HG03378 (cell line): ENCODE results near the gene SBF2.
"Not testable (repeated sequence)": the region's sequence is repeated elsewhere in the genome, so short reads cannot be mapped to it uniquely, and the experiment has no call there.

Experiments used
- ATAC-seq: cut with Tn5 transposase; IDR thresholded peaks from one replicate; pipeline ENCODE4 v1.9.1; 2021; ENCODE audit warnings: mild to moderate bottlenecking, moderate library complexity; ENCODE audit not compliant: unreplicated experiment

The SBF2 gene

GRCh38 chr11:10272132-10272531, 21.9 kb downstream of the SBF2 start:
- ATAC-seq, result no peak

- no peak for ATAC-seq
Measured at GRCh38 chr11:10268746-10269488, 25.1 kb downstream of the SBF2 start.

- no peak for ATAC-seq
Measured at GRCh38 chr11:10267821-10268220, 26.2 kb downstream of the SBF2 start.

GRCh38 chr11:10265936-10266335, 28.1 kb downstream of the SBF2 start:
- no peak for ATAC-seq

- ATAC-seq, result not testable (repeated sequence)
Measured at GRCh38 chr11:10264716-10265115, 29.3 kb downstream of the SBF2 start.

GRCh38 chr11:10263929-10264328, 30.1 kb downstream of the SBF2 start:
- no peak for ATAC-seq

- ATAC-seq, result no peak
Measured at GRCh38 chr11:10261821-10262220, 32.2 kb downstream of the SBF2 start.

GRCh38 chr11:10257478-10257877, 36.5 kb downstream of the SBF2 start:
- no peak for ATAC-seq

- ATAC-seq, result no peak
Measured at GRCh38 chr11:10255388-10256125, 38.5 kb downstream of the SBF2 start.

- not testable (repeated sequence) for ATAC-seq
Measured at GRCh38 chr11:10249448-10250131, 44.4 kb downstream of the SBF2 start.

GRCh38 chr11:10247011-10247410, 47.0 kb downstream of the SBF2 start:
- ATAC-seq, result no peak

GRCh38 chr11:10243896-10244575, 50.0 kb downstream of the SBF2 start:
- ATAC-seq, result no peak

GRCh38 chr11:10236840-10237239, 57.2 kb downstream of the SBF2 start:
- ATAC-seq, result no peak

- ATAC-seq, result no peak
Measured at GRCh38 chr11:10233581-10233980, 60.4 kb downstream of the SBF2 start.

- ATAC-seq, result no peak
Measured at GRCh38 chr11:10232756-10233155, 61.3 kb downstream of the SBF2 start.

GRCh38 chr11:10231803-10232202, 62.2 kb downstream of the SBF2 start:
- ATAC-seq, result not testable (repeated sequence)

- ATAC-seq, result no peak
Measured at GRCh38 chr11:10225553-10225952, 68.5 kb downstream of the SBF2 start.

- ATAC-seq, result no peak
Measured at GRCh38 chr11:10222399-10222798, 71.6 kb downstream of the SBF2 start.

- ATAC-seq, result no peak
Measured at GRCh38 chr11:10221342-10221741, 72.7 kb downstream of the SBF2 start.

GRCh38 chr11:10211470-10211869, 82.5 kb downstream of the SBF2 start:
- ATAC-seq, result no peak

GRCh38 chr11:10209326-10209725, 84.7 kb downstream of the SBF2 start:
- ATAC-seq, result no peak
